H1 (cell line): Measurements from ENCODE around the gene ASB16. TPM values are rescaled to one million over a fixed set of nuclear protein-coding genes. Genes with fewer than 3 reads are reported as not detected.

Source experiments
- ATF3 ChIP-seq: IDR thresholded peaks from 2 replicates; pipeline ENCODE4 v1.6.1; 2011; ENCODE audit warnings: low read depth, mild to moderate bottlenecking, low read length; ENCODE audit not compliant: insufficient read depth
- BCL11A ChIP-seq, 2 experiments: IDR thresholded peaks; one replicate each; pipeline ENCODE4 v1.6.1; 2011; ENCODE audit warnings: low read depth in 2 of 2, low read length in 2 of 2, mild to moderate bottlenecking in 2 of 2
- CHD7 ChIP-seq: fragments of 300-600 bp; sonication (generic); IDR thresholded peaks from 2 replicates; pipeline ENCODE4 v1.7.1; 2012; ENCODE audit warnings: low read length, moderate library complexity, mild to moderate bottlenecking, inconsistent platforms; ENCODE audit not compliant: insufficient replicate concordance
- EZH2 ChIP-seq: fragments of 200-600 bp; sonication (generic); IDR thresholded peaks from 2 replicates; pipeline ENCODE4 v1.7.1; 2012; ENCODE audit warnings: low read depth, mild to moderate bottlenecking, moderate library complexity, low read length, inconsistent platforms; ENCODE audit not compliant: severe bottlenecking
- GABPA ChIP-seq: IDR thresholded peaks from 2 replicates; pipeline ENCODE4 v1.6.1; 2011; ENCODE audit warnings: mild to moderate bottlenecking, low read length, moderate library complexity, borderline replicate concordance; ENCODE audit not compliant: insufficient read depth
- POLR2AphosphoS5 ChIP-seq: IDR thresholded peaks from 2 replicates; pipeline ENCODE4 v1.6.1; 2011; ENCODE audit warnings: low read depth, low read length
- POU5F1 ChIP-seq: IDR thresholded peaks from 2 replicates; pipeline ENCODE4 v1.6.1; 2011; ENCODE audit warnings: low read depth, mild to moderate bottlenecking, low read length, moderate library complexity
- SIRT6 ChIP-seq: IDR thresholded peaks from one replicate; pipeline ENCODE4 v1.7.1; 2012; ENCODE audit warnings: low read length, inconsistent platforms
- TAF1 ChIP-seq: IDR thresholded peaks from 2 replicates; pipeline ENCODE4 v1.6.1; 2011; ENCODE audit warnings: mild to moderate bottlenecking, low read depth, low read length
- polyA plus RNA-seq, 7 experiments: library from polyadenylated mRNA; depleted of rRNA in 3 of 7; stranded (reverse) in 5 of 7; unstranded in 2 of 7; fragments of >200 nt in 5 of 7; fragments of 200-250 nt in 2 of 7; gene quantifications; 1 replicate in 5 of 7; 2 replicates in 1 of 7; 4 replicates in 1 of 7; pipeline versions ENCODE4 v1.2.1 to v1.2.3, GENCODE V29; 2011 to 2013; ENCODE audit warnings: missing spikeins in 2 of 7, mixed read lengths in 2 of 7
- total RNA-seq: library from RNA; stranded (reverse); fragmentation: NEBNext Ultra II Directional; extraction: Animal tissue kit (Norgen Biotek cat#: 25700); gene quantifications from 2 replicates; pipeline ENCODE4 v1.2.1, GENCODE V29; 2021

Gene ASB16
- total and polyA plus RNA-seq, 2 of the 8 experiments (the other 6 are each of a cell fraction or from before 2014, with no cell fraction given): 0.05 TPM; not detected in 1

GRCh38 chr17:44220213-44221083 is 49.9 kb downstream of the ASB16 start (continued):
- no peak for TF ChIP-seq CHD7
- no peak; the same call in 1 of the 2 replicates for TF ChIP-seq POLR2AphosphoS5
- TF ChIP-seq SIRT6: no peak
- no peak for TF ChIP-seq BCL11A (IDR thresholded peaks at IDR 0.05; ENCODE audit: low read depth in 2 of 2, low read length in 2 of 2)
- no peak for TF ChIP-seq GABPA
- no peak for TF ChIP-seq EZH2
- 0 out of 2 replicates have a peak, but pooled peaks have one; percentile 17 for TF ChIP-seq TAF1
- no peak for TF ChIP-seq POU5F1
- TF ChIP-seq ATF3: no peak
